C4-2B (cell line): Measurements from ENCODE around the gene ITGAE.

Experiments used
- CTCF ChIP-seq: fragments of 450-650 bp; conservative IDR thresholded peaks from 2 replicates; pipeline ENCODE4 v1.5.1; 2017; ENCODE audit warnings: mild to moderate bottlenecking
- ZFX ChIP-seq: fragments of 450-650 bp; IDR thresholded peaks from 2 replicates; pipeline ENCODE4 v1.6.1; 2017

DNA sequence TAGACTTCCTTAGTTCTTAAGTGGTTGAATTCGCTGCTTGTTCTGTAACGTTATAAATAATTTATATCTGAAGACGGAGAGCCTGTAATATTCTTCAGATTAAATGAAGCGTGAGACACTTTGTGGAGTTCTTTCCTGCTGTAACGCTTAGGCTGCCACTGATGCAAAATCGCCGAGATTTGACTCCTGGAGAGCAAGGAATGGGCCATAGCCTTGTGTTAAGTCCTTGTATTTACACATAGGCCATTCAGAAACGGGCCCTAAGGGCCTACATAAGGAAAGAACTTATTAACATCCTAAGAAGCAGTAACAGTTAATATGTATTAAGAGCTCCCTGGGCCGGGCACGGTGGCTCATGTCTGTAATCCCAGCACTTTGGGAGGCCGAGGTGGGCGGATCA is 131.4 kb downstream of the ITGAE start:
- TF ChIP-seq CTCF (no peak), ZFX (no peak)
